Hepatocyte (in vitro differentiated cells): ENCODE data around the gene RNASE7. TPM values are rescaled to one million over a fixed set of nuclear protein-coding genes. Genes with fewer than 3 reads are reported as not detected.

Source experiments
- DNase-seq: peaks from one replicate; pipeline ENCODE4 v3.0.0-alpha.2; 2016; ENCODE audit warnings: low spot score
- H2AFZ ChIP-seq: fragments of 200-600 bp; sonication (generic); 2 replicates; pipeline ENCODE4 v1.6.0; 2016; ENCODE audit warnings: antibody characterized with exemption, mild to moderate bottlenecking
- H3K27ac ChIP-seq: fragments of 200-600 bp; sonication (generic); 2 replicates; pipeline ENCODE4 v1.5.1; 2016; ENCODE audit warnings: mild to moderate bottlenecking
- H3K27me3 ChIP-seq: fragments of 200-600 bp; sonication (generic); 2 replicates; pipeline ENCODE4 v1.6.1; 2016
- H3K36me3 ChIP-seq: fragments of 200-600 bp; sonication (generic); replicated peaks from 2 replicates; pipeline ENCODE4 v1.5.1; 2016; ENCODE audit warnings: low read depth; ENCODE audit not compliant: insufficient read depth
- H3K4me1 ChIP-seq: fragments of 200-600 bp; sonication (generic); 2 replicates; pipeline ENCODE4 v1.5.1; 2016; ENCODE audit warnings: mild to moderate bottlenecking, moderate library complexity; ENCODE audit not compliant: insufficient read depth
- H3K4me2 ChIP-seq: fragments of 200-600 bp; sonication (generic); 2 replicates; pipeline ENCODE4 v1.6.0; 2016
- H3K4me3 ChIP-seq: fragments of 200-600 bp; sonication (generic); 2 replicates; pipeline ENCODE4 v1.5.1; 2016; ENCODE audit warnings: mild to moderate bottlenecking
- H3K79me2 ChIP-seq: fragments of 200-600 bp; sonication (generic); 2 replicates; pipeline ENCODE4 v1.6.0; 2017; ENCODE audit warnings: mild to moderate bottlenecking
- H3K9me2 ChIP-seq: fragments of 200-600 bp; sonication (generic); replicated peaks from 2 replicates; pipeline ENCODE4 v1.6.0; 2017; ENCODE audit warnings: mild to moderate bottlenecking; ENCODE audit not compliant: insufficient read depth
- H3K9me3 ChIP-seq: fragments of 200-600 bp; sonication (generic); 2 replicates; pipeline ENCODE4 v1.5.1; 2016; ENCODE audit warnings: low read depth, mild to moderate bottlenecking
- H4K20me1 ChIP-seq: fragments of 200-600 bp; sonication (generic); 2 replicates; pipeline ENCODE4 v1.6.0; 2016; ENCODE audit warnings: mild to moderate bottlenecking; ENCODE audit not compliant: insufficient read depth, poor library complexity, severe bottlenecking
- CTCF ChIP-seq: fragments of 200-600 bp; sonication (generic); IDR thresholded peaks from 2 replicates; pipeline ENCODE4 v1.5.1; 2016; ENCODE audit warnings: antibody characterized with exemption, mild to moderate bottlenecking; ENCODE audit not compliant: poor library complexity
- EZH2 ChIP-seq: fragments of 200-600 bp; sonication (generic); IDR thresholded peaks from 2 replicates; pipeline ENCODE4 v1.6.1; 2016; ENCODE audit warnings: antibody characterized with exemption, mild to moderate bottlenecking, borderline replicate concordance
- EZH2phosphoT487 ChIP-seq: fragments of 200-600 bp; sonication (generic); IDR thresholded peaks from one replicate; pipeline ENCODE4 v1.6.1; 2018; ENCODE audit warnings: antibody characterized with exemption, mild to moderate bottlenecking, low read depth, moderate library complexity; ENCODE audit not compliant: unreplicated experiment, severe bottlenecking
- WGBS: methylation state at CpG from one replicate; pipeline ENCODE4 v1.1.6; 2016; ENCODE audit warnings: low lambda C conversion rate; ENCODE audit errors: missing lambda C conversion rate; 5-methylcytosine and 5-hydroxymethylcytosine counted together
- polyA plus RNA-seq: library from polyadenylated mRNA; unstranded; fragments of >200 nt; fragmentation: Nextera tagmentation; extraction: Ambion mirVana; gene quantifications from 2 replicates; pipeline ENCODE4 v1.2.1, GENCODE V29; 2016
- total RNA-seq: library from RNA; depleted of rRNA; stranded (reverse); fragments of >200 nt; gene quantifications from 2 replicates; pipeline ENCODE4 v1.2.3, GENCODE V29; 2014

Gene RNASE7
- total and polyA plus RNA-seq, 2 experiments from 2014 or later, result not detected

GRCh38 chr14:21077672-21078071 is 35.5 kb downstream of the RNASE7 start:
- Histone ChIP-seq H3K4me2 (no peak overlapping the region), H4K20me1 (peaks cover 5% of the 10 kb centered on the region), H2AFZ (no peak overlapping the region), H3K79me2 (peaks cover 19% of the 10 kb centered on the region), H3K4me3 (no peak overlapping the region), H3K9me2 (no peaks in the 10 kb centered on the region), H3K27me3 (no peaks in the 10 kb centered on the region), H3K27ac (no peak overlapping the region), H3K36me3 (no peaks in the 10 kb centered on the region), H3K4me1 (peaks cover 1% of the 10 kb centered on the region), H3K9me3 (no peaks in the 10 kb centered on the region)
- 98% methylated on average over 2 of the region's 2 CpGs for WGBS
- TF ChIP-seq EZH2 (no peak), CTCF (no peak), EZH2phosphoT487 (no peak)
- DNase-seq, result no peak

GRCh38 chr14:21078287-21078686 is 36.1 kb downstream of the RNASE7 start:
- H2AFZ ChIP-seq, result no peak overlapping the region
- DNase-seq, result no peak
- peaks cover 13% of the 10 kb centered on the region for H3K79me2 ChIP-seq

GRCh38 chr14:21078726-21079125 is 36.6 kb downstream of the RNASE7 start:
- Histone ChIP-seq H3K9me2 (no peaks in the 10 kb centered on the region), H3K36me3 (no peaks in the 10 kb centered on the region)
- 93% methylated on average over 10 of the region's 10 CpGs for WGBS

More at GRCh38 chr14:21078287-21078686, 36.1 kb downstream of the RNASE7 start:
- no peaks in the 10 kb centered on the region for H3K4me1 ChIP-seq
- no peaks in the 10 kb centered on the region for H3K9me3 ChIP-seq
- H3K4me3 ChIP-seq, result no peak overlapping the region
- H4K20me1 ChIP-seq, result peaks cover 5% of the 10 kb centered on the region
- no peak for TF ChIP-seq CTCF
- no peak for TF ChIP-seq EZH2phosphoT487
- no peak for TF ChIP-seq EZH2
- 95% methylated on average over 4 of the region's 5 CpGs for WGBS
- H3K9me2 ChIP-seq, result no peaks in the 10 kb centered on the region
- H3K27ac ChIP-seq, result no peak overlapping the region
- H3K36me3 ChIP-seq, result no peaks in the 10 kb centered on the region
- no peaks in the 10 kb centered on the region for H3K27me3 ChIP-seq
- H3K4me2 ChIP-seq, result no peak overlapping the region

More at GRCh38 chr14:21078726-21079125, 36.6 kb downstream of the RNASE7 start:
- Histone ChIP-seq H4K20me1 (peaks cover under 1% of the 10 kb centered on the region), H3K79me2 (peaks cover 8% of the 10 kb centered on the region), H3K4me2 (no peak overlapping the region), H3K9me3 (no peaks in the 10 kb centered on the region), H3K4me3 (no peak overlapping the region), H2AFZ (no peak overlapping the region), H3K27me3 (no peaks in the 10 kb centered on the region), H3K27ac (no peak overlapping the region), H3K4me1 (no peaks in the 10 kb centered on the region)
- TF ChIP-seq EZH2phosphoT487, result no peak
- TF ChIP-seq CTCF, result no peak
- TF ChIP-seq EZH2, result no peak
- no peak for DNase-seq
